GM18873 (cell line): ENCODE results near the gene OSBPL5.
"Not testable (repeated sequence)": the region's sequence is repeated elsewhere in the genome, so short reads cannot be mapped to it uniquely, and the experiment has no call there.

Source experiments
- ATAC-seq: cut with Tn5 transposase; IDR thresholded peaks from one replicate; pipeline ENCODE4 v1.9.1; 2021; ENCODE audit warnings: mild to moderate bottlenecking, moderate library complexity, moderate number of reproducible peaks; ENCODE audit not compliant: unreplicated experiment, low FRiP score

OSBPL5 gene

DNA sequence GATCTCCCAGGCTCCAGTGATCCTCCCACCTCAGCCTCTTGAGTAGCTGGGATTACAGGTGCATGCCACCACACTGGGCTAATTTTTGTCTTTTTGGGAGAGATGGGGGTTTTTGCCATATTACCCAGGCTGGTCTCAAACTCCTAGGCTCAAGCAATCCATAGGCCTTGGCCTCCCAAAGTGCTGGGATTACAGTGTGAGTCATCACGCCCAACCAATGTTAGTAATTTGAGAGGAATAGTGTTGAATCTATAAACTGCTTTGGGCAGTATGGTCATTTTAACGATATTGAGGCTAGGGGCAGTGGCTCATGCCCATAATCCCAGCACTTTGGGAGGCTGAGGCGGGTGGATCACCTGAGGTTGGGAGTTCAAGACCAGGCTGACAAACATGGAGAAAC lies 98.8 kb downstream of the OSBPL5 start:
- not testable (repeated sequence) for ATAC-seq

DNA sequence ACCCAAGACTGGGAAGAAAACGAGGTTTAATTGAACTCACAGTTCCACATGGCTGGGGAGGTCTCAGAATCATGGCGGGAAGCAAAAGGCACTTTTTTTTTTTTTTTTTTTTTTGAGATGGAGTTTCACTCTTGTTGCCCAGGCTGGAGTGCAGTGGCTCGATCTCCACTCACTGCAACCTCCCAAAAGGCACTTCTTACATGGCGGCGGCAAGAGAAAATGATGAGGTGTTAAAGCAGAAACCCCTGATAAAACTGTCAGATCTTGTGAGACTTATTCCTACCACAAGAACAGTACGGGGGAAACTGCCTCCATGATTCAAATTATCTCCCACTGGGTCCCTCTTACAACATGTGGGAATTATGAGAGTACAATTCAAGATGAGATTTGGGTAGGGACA lies 100.4 kb downstream of the OSBPL5 start:
- not testable (repeated sequence) for ATAC-seq

DNA sequence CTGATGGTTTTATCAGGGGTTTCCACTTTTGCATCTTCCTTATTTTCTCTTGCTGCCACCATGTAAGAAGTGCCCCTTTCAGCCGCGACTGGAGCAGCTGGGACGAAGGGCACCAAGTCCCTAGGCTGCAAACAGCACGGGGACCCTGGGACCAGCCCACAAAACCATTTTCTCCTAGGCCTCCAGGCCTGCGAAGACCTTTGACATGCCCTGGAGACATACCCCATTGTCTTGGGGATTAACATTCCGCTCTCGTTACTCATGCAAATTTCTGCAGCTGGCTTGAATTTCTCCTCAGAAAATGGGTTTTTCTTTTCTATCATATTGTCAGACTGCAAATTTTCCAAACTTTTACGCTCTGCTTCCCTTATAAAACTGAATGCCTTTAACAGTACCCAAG lies 101.2 kb downstream of the OSBPL5 start:
- ATAC-seq, result not testable (repeated sequence)

DNA sequence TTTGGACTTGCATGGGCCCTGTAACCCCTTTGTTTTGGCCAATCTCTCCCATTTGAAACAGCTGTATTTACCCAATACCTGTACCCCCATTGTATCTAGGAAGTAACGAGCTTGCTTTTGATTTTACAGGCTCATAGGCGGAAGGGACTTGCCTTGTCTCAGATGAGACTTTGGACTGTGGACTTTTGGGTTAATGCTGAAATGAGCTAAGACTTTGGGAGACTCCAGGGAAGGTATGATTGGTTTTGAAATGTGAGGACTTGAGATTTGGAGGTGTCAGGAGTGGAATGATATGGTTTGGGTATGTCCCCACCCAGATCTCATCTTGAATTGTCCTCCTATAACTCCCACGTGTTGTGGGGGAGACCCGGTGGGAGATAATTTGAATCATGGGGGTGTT lies 101.7 kb downstream of the OSBPL5 start:
- ATAC-seq, result not testable (repeated sequence)

DNA sequence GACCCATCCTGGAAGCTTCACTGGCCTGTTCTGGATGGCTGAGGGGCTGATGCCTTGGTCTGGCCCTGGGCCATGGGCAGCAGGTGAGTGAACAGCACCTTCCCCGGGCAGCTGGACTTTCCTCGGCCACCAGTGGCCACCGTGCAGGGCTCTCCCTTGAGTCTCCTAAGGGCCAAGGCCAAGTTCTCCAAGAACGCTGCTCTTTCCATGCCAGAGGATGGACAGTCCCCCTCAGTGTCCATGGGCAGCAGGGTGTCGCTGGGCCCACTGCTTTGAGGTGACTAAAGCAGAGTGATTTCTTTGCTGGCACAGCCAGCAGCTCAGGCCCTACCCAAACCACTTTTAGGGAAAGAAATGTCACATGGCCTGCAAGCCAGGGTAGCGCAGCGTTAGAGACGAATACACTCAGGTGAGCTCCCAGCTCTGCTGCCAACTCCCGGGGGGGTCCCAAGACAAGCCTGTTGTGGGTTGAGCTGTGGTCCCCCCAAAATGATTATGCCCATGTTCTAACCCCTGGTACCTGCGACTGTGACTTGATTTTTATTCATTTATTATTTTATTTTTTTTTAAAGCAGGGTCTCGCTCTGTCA lies 104.6 kb downstream of the OSBPL5 start:
- ATAC-seq, result no peak

DNA sequence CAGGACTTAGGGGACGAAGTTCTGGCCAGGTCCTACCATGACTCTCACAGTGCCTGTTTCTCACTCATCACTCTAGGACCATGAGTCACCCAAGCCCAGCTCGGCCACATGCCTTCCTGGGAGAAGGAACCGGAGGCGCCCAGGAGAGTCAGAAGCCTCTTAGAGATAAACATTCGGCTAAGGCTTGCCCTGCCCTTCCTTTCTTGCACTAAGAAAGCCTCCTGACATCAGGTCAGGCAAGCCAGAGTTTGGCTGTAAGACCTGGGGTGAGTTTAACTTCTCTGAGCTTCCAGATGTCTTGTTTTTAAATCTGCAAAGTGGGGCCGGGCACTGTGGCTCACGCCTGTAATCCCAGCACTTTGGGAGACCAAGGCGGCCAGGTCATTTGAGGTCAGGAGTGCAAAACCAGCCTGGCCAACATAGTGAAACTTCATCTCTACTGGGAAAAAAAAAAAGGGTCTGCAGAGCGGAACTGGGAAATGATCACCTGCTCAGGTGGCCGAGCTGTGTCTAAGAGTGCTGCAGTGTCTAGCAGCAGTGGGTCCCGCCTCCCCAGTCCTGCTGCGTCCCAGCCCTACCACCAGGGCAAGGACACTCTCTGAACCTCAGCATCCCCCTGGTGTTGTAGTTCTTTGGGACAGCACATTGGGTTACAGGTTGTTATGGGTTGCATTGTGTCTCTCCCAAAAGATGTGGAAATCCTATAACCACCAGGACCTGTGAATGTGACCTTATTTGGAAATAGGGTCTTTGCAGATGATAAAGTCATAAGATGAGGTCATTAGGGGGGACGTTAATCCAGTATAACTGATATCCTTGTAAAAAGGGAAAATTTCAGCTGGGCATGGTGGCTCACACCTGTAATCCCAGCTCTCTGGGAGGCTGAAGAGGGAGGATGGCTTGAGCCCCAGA lies 106.1 kb downstream of the OSBPL5 start:
- ATAC-seq, result no peak

DNA sequence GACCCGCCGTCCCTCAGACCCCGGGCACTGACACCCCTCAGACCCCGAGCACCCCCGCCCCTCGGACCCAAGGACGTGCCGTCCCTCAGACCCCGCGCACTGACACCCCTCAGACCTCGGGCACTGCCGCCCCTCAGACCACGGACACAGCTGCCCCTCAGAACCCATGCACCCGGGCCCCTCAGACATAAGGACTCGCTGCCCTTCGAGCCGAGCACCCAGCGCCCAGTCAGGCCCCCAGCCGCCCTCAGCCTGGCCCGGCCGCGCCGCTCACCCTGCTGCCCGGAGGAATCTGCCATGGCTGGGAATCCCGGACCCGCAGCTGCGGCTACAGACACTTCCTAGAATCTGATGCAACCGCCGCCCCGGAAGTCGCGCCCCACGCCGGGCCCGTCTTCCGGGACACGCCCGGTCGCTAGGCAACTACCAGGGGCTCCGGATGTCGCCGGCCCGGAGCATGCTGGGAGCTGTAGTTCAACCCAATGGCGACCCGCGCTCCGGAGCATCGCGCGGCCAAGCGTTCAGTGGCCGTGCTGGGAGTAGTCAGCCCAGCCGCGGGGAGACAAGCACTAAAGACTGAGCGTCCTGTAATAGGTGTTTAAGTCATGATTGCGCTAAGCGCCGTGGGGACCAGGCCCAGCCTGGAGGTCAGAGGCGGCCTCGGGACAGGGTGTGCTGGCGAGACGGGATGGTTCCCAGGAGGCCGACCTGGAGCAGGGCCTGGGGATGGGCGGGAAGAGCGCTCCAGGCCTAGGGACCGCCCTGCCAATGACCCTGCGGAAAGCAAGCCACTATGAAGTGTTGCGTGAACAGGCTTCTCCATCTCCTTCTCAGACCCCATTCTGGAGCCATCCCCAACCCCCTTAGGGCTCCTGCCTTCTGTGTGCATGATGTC lies 107.8 kb downstream of the OSBPL5 start, which contains the start of gene CARS1:
TSS of gene CARS1 (minus strand) at position 355 of the 895 bp plus-strand sequence. CDS start at position 299, 56 bp downstream.
- peak; percentile 88 for ATAC-seq

DNA sequence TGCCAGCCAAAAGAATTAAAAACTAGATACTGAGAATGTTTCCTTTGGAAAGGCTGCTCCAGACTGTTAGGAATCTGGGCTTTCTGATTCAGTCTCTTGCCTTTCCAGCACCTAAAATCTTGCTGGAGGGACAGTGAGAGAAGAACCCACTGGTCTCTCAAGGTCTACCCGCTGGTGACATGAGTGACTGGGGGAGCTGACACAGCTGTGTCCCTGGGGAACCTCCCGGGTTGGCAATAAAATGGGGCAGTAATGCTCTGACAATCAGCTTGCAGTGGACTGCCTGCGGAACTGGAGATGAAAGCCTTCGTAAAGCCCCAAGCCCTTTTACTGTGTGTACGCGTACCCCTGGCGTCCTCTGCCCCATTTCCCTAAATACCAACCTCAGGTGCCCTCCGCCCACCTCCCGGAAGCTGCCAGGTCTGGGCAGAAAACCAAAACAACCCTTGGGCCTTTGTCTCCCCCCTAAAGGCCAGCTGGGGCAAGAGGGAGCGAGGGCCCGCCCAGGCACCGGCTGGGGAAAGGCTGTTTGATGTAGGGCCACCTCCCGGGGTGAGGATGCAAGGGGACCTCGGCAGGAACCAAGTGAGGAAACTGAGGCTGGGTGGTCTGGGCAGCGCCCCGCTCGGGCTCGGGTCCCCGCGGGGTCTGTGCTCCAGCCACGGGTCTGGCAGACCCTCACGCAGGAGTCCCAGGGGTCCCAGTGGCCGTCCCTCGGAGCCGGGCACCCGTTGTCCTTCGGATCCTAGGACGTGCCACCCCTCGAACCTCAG lies 108.6 kb downstream of the OSBPL5 start:
- no peak for ATAC-seq

DNA sequence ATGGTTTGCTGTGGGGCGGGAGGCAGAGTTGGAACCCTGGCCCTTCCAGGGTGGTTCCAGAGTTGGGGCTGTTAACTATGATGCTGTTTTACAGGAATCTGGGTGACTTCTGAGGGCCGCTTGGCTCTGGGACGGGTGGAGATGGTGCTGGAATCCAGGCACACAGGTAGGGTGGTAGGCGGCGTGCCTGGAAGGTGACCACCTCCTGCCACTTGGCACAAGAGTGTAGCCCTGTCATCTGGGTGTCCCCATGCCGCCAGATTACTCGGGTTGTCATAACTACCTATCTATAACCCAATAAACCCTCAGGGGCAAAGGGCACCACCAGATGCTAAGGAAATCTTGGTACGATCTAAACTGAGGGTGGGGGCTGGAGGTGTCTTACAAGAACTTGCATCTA lies 109.2 kb downstream of the OSBPL5 start:
- no peak for ATAC-seq

DNA sequence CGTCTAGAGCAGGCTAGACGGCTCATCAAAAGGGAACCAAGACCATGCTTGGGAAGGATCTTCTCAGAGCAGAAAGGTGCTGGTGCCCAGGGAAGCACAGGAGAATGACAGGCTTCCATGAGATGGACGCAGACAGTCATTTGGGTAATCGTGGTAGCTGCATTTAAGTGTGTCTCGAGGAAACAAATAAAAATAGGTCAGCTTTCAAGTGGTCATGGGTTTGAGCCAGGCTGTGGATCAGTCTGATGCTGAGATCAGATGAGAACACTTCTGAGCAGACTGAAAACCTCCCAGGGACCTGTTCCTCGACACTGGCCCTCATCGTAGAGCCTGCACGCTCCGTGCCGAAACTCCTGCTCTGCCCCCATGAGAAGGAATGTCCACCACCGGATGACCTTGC lies 112.5 kb downstream of the OSBPL5 start:
- ATAC-seq, result no peak

DNA sequence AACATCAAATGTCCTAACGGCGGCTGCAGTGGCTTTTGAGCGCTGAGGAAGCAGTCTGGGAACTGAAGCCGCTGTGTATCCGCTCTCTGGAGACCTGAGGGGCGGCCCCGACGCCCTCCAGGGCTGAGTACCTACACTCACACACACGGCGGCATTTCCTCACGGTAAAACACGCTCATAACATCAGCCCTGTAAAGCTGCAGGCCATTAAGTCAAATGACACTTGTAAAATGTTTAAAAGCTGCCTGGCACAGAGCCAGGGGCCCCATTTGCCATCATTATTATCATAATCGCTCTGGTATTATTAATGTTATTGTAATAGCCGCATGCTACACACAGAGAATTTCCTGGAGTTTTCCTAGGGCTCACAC lies 113.0 kb downstream of the OSBPL5 start:
- ATAC-seq, result no peak

DNA sequence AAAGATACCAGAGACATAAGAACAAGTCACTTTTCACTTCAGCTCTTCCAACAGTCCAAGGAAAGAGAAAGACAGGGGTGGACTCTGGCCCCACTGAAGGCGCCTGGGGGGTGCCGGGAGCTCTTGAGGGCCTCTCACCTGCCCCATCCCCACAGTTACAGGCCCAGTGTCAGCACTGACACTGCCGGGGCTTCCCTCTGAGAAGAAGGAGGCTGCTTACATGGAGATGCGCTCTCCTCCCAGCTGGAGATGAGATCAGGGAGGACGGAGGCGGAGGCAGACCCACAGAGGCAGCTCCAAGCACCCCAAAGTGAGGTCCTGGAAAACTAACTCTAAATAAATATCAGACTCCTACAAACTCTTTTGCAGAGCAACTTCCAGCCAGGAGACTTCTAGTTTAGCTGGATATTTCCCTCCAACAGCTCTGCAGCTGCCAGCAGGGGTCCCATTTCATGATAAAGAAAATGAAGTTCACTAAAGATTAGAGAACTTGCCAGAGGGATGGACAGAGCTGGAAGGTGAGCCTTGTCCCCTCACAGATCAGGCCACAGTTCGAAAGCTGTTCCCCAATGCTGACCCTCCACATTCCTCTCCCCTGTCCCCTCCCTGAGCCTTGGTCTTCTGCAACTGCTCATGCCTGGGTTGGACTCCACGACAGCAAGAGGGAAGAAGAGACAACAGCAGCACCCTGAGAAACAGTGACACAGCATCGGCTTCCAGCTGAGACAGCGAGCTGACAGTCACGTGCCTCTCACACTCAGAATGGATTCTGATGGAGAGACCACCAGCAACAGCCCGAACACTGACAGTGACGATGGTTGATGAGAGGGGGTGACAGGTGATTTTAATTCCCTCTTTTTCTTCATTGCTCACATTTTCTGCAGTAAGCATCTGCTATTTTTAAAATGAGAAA lies 113.7 kb downstream of the OSBPL5 start:
- ATAC-seq, result no peak

DNA sequence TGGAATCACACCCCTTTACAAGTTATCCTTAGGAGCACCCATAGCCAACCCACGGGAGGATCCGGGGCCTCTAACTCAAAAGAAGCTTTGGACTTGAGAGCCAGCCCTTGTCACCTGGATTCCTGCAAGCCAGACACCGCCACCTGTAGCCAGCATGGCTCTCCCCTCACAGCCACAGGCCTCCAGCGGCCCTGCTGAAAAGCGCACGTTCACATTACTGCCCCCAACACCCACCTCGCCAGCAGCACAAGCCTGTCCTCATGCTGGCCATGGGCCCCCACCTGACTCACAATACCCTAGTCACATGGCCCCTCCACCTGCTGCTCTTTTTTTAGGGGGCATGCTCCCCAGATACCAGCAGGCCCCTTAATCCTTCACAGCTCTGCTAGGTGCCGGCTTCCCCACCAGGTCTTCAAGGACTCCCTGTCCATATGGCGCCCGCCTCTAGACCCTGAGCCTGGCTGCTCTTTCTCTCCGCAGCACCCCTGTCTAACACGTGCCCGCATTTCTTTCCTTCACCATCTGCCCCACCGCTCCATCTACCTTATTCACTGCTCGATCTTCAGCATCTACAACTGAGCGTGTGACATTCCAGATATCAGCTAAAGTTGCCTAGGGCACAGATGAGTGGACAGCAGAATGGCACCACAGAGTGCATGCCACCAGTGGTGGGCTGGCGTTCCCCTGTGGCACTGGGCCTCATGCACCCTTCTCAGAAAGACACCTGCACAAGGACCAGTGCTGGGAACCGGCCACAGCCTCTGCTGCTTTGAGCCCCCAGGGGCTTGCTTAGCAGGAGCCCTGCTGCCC lies 114.5 kb downstream of the OSBPL5 start:
- no peak for ATAC-seq

DNA sequence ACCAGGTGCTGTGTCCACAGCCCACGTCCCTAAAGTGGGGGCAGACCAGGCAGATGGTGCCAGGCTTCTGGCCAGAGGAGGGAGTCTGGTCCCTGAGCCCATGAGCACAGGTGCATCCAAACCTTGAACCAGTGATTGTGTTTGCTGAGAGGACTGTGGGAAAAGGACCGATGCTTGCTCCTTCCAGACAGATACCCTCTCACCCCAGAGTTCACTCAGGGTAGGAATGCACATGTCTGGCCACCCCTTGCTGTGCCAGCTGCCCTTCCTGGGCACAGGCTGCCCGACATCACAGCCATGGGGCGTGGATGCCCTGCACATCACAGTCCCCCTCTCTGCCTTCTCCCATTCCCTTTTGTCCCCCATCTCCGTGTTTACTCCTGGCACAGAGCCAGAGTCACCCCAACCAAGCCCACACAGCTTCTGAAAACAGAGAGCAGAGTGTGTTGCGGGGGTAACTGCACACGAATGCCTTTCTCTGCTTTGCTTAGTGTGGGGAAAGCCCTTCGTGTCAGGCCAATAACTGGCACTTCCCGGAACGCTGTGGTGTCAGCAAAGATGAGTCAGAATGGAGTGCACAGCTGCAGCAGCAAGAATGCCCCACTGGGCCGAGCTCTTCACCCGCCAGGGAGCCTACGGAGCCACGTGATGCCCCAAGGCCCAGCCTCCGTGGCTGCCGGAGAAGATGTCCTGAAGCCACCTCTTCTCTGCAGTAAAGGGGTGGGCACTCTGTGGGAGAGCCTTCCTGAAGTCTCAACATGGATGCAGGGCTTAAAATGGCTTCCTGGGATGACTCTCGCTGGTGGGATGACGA lies 115.5 kb downstream of the OSBPL5 start:
- peak; percentile 95 for ATAC-seq

DNA sequence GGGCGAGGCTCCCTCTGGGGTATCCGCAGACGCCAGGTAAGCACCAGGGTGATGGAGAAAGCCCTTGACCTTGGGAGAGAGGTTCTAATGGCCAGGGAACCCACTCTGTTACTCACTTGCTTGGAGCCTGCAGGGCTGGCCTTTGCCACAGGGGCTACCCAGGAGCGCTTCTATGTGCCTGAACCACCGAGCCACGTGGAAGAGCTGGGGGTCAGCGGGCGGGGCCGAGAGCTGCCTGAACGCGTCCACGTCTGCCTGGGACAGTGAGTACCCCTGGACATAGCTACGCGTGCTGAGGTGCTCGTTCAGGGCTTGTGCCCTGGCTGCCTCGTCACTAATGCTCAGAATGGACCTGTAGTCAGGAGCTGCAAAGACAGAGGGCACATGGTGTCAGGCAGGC lies 117.5 kb downstream of the OSBPL5 start:
- no peak for ATAC-seq

DNA sequence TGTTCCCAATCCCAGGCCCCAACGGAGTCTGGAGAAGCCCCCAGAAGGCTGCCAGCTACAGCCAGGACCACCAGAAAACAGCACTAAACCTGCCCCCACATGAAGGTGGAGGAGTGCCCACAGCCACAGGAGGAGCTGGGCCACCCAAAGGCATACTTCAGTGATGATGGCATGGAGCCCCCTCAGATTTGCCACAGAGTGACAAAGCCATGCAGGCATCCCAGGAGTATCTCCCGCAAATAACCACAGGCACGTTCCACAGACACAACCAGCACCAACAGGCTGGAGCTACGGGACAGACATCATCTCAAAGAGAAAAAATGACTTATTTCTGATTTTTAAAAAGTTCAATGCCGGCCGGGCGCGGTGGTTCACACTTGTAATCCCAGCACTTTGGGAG lies 118.5 kb downstream of the OSBPL5 start:
- ATAC-seq, result no peak

DNA sequence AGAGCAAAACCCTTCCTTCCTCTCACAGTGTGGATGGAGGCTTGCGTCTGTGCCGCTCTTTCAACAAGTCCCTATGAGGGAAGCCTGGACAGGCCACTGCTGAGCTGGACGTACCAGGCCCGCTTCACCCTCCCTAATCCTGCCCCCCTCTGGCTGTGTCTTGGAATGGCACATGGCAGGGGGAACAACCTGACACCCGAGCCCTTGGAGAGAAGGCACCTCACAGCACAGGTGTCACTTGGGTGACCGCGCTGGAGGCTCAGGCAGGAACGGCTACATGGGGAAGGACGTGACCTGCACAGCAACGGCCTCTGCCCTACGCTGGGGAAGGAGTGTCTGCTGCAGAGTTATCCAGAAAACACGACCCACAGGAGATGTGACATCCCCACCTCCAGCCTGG lies 118.9 kb downstream of the OSBPL5 start:
- no peak for ATAC-seq

DNA sequence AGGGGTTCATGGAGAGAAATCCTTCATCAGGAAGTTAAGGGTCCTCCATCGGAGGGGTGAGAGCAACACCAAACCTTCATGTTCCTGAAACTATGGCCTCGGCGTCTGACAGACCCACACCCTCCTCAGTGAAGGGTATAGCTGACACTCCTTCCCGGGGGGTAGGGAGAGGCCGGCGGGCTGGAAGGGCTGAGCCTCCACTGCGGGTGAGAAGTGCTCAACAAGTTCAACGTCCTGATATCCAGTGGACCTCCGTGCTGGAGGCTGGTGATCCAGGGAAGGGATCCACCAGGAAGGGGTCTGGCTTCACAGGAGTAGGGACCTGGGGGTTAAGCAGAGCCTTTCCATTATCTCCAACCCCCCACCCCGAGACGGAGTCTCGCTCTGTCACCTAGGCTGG lies 120.2 kb downstream of the OSBPL5 start:
- no peak for ATAC-seq
